ES-I3 (cell line): ENCODE data around the gene GGCT.

Experiments used
- H3K36me3 ChIP-seq: 2 replicates; pipeline ENCODE4 v1.6.1; 2013; ENCODE audit warnings: mild to moderate bottlenecking, low read length, control low read depth, moderate library complexity; ENCODE audit not compliant: insufficient read depth
- H3K4me1 ChIP-seq: 2 replicates; pipeline ENCODE4 v1.6.1; 2013; ENCODE audit warnings: mild to moderate bottlenecking, control low read depth, low read length; ENCODE audit not compliant: insufficient read depth
- H3K9ac ChIP-seq: 2 replicates; pipeline ENCODE4 v1.6.1; 2013; ENCODE audit warnings: low read depth, mild to moderate bottlenecking, low read length, moderate library complexity
- H3K9me3 ChIP-seq: 2 replicates; pipeline ENCODE4 v1.6.1; 2013; ENCODE audit warnings: mild to moderate bottlenecking, low read length, moderate library complexity; ENCODE audit not compliant: control insufficient read depth, insufficient read depth

Gene GGCT

DNA sequence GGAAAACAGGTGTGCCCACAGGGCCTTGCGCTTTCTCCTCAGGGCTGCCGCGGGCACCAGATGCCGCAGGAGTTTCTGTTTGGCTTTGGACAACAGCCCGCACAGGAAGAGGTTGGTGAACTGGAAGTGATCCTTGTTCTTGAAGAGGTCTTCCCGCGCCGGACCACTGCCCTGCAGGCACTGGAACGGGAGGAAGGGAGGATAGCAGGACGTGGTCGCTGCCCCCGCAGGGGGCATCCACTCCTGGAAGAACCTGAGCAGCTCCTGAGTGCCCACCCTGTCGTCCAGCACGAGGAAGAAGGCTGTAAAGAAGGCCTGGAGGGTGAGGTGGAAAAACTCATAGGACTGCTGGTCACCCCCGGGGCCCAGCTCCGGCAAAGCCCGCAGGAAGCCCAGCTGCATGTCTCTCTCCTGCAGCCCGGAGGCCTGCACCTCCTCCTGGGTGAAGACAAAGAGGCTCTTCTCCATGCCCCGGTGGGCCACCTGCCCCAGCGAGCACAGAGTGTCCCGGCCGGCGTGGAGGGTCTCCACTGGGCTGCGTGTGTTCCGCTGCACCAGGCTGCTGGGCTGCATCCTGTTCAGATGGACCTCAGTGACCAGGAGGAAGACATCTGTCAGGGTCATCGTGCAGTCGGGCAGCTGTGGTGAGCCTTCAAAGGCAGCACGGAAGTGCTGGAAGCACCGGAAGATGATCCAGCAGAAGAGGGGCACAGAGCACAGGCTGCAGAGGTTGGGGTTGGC lies 52.9 kb downstream of the GGCT start:
- H3K9me3 ChIP-seq: no peaks in the 10 kb centered on the region
- peaks cover 12% of the 10 kb centered on the region for H3K36me3 ChIP-seq
- H3K4me1 ChIP-seq: peaks cover 8% of the 10 kb centered on the region
- H3K9ac ChIP-seq: no peak overlapping the region

DNA sequence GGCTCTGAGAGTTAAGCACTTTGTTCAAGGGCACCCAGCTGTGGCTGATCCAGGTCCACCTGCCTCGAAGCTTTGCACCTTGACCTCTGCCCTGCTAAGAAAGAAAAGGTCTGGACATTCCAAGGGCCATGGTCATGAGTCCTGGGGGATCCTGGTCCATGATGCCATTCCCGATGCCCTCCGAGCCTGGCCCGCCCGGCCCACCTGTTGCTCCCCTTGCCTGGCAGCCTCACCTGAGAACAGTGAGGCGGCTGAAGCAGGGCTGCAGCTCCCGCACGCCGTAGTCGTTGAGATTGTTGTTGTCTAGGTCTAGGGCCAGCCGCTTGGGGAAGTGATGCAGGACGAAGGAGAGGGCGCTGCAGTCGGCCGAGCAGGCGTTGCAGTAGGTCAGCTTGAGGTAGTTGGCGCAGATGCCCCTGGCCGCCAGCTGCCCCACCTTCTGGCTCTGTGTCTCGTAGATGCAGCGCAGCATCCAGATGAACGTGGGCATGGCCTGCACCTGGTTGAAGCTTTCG lies 53.6 kb downstream of the GGCT start:
- Histone ChIP-seq H3K4me1 (peaks cover 8% of the 10 kb centered on the region), H3K9ac (no peak overlapping the region), H3K36me3 (peaks cover 8% of the 10 kb centered on the region), H3K9me3 (no peaks in the 10 kb centered on the region)

DNA sequence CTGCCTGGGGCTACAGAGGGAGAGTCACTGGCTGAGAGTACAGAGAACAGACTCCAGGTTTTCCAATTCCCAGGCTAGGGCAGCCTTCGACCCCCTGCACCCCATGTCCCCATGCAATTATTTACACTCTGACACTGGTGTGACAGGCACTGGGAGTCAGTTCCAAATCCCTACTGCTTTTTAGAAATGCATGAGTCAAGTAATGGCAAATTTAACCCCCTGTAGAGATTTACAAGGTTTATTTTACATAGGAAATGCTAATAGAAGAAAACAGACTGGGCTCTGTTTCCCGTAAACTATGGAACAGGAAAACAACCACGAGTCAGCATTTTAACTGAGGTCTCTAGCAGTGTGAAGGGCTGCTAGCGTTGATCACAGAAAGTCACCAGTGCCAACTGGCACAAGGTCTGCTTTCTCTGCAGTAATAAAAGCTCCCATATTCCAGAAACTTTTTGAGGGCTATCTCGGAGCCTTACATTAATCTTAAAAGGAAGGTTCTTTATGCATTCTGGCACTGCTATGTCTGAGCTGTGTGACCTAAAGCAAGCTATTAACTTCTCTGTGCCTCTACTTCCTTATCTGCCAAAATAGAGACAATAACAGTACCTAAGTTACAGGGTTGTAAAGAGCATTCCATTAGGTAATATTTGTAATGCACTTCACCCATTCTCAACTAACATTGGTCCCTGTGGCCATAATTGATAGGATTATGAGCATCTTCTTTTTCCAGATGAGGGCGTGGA lies 54.2 kb downstream of the GGCT start:
- Histone ChIP-seq H3K4me1 (peaks cover 8% of the 10 kb centered on the region), H3K9ac (no peak overlapping the region), H3K9me3 (no peaks in the 10 kb centered on the region), H3K36me3 (peaks cover 6% of the 10 kb centered on the region)

DNA sequence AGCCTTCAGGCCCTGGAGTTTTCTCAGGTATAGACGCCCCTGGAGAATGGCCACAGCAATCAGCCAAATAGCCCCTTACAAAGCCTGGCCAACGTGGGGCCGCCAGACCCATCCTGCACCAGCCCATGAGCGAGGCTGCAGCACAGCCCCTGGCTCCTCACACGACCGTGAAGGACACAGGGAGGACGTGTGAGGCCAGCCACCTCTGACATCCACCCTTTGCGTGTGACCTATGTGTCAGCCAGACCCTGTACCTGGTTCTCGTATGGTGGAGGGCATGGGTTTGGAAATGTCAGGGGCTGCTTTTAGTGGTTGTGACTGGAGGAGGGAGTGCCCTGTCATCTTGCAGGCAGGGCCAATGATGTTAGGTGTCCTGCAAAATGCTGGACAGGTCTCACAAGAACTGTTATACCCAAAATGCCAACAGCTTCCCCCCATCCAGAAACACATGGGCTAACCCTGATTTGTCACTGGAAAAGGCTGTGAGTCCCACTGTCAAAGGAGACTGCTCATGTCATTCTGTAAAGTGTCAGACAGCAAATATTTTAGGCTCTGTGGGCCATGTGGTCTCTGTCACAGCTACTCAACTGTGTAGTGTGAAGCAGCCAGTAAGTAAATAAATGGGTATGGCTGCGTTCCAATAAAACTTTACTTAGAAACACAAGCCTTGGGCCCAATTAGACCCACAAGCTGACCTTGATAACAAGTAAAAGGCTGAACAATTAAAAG lies 56.0 kb downstream of the GGCT start:
- Histone ChIP-seq H3K36me3 (peaks cover 6% of the 10 kb centered on the region), H3K9me3 (no peaks in the 10 kb centered on the region), H3K4me1 (peaks cover 8% of the 10 kb centered on the region), H3K9ac (no peak overlapping the region)

DNA sequence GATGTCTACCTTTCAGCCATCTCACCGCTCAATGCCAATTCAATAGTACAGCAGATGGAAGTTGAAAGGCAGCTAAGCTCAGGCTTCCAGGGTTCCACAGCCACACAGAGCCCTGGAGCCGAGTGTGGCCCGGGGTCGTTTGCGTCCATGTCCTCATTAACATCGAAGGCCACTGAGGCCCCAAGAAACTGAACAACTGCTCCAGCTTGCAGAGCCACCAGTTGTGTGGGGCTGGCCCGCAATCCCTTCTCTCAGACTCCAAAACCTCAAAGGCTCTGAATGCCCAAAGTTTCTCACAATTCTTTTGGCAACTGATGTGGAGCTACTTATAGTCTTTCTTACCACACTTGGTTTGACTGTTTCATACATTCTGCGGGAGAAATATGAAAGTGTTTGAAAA lies 57.2 kb downstream of the GGCT start:
- Histone ChIP-seq H3K9me3 (no peaks in the 10 kb centered on the region), H3K36me3 (peaks cover 6% of the 10 kb centered on the region), H3K4me1 (peaks cover 8% of the 10 kb centered on the region), H3K9ac (no peak overlapping the region)
